ENCODE measurements around the gene NDUFS7.

NDUFS7 gene

GRCh38 chr19:1401138-1401888, 17.6 kb downstream of the NDUFS7 start, which contains the start of gene GAMT:
Gene GAMT (minus strand): TSS chr19:1401542. CDS start chr19:1401476, 66 bp downstream.
- peak in 1 of 2 experiments; percentile 50 for DNase-seq

- no peak for DNase-seq
These were observed 18.1 kb downstream of the NDUFS7 start for GRCh38 chr19:1401889-1402217.

- DNase-seq: no peak
These were observed 18.8 kb downstream of the NDUFS7 start for GRCh38 chr19:1402411-1403070.

- peak; percentile 96 to 99 for DNase-seq
These were observed 23.2 kb downstream of the NDUFS7 start for GRCh38 chr19:1406774-1407527.

GRCh38 chr19:1407528-1408299, 24.0 kb downstream of the NDUFS7 start, which contains the start of gene DAZAP1:
Gene DAZAP1 (plus strand): TSS chr19:1407586. CDS start chr19:1407774, 188 bp downstream.
- no peak for DNase-seq

GRCh38 chr19:1408300-1409203, 24.8 kb downstream of the NDUFS7 start:
- no peak for DNase-seq

- DNase-seq: no peak
These were observed 25.7 kb downstream of the NDUFS7 start for GRCh38 chr19:1409204-1410005.

GRCh38 chr19:1410136-1410786, 26.6 kb downstream of the NDUFS7 start:
- no peak for DNase-seq

- DNase-seq: no peak
These were observed 27.1 kb downstream of the NDUFS7 start for GRCh38 chr19:1410789-1411188.

- DNase-seq: no peak
These were observed 27.8 kb downstream of the NDUFS7 start for GRCh38 chr19:1411255-1412191.

- no peak for DNase-seq
These were observed 28.7 kb downstream of the NDUFS7 start for GRCh38 chr19:1412323-1412923.

- no peak for DNase-seq
These were observed 29.5 kb downstream of the NDUFS7 start for GRCh38 chr19:1412995-1413800.

GRCh38 chr19:1416014-1416841, 32.5 kb downstream of the NDUFS7 start:
- no peak for DNase-seq

- no peak for DNase-seq
These were observed 33.4 kb downstream of the NDUFS7 start for GRCh38 chr19:1417145-1417544.

GRCh38 chr19:1417681-1418495, 34.2 kb downstream of the NDUFS7 start:
- no peak for DNase-seq

- DNase-seq: no peak
These were observed 34.7 kb downstream of the NDUFS7 start for GRCh38 chr19:1418496-1418775.
